Activated T-cell treated with anti-CD3 and anti-CD28 coated beads for 48 hours (primary cell): ENCODE results near the gene SCNM1.

Experiments
- DNase-seq: peaks from one replicate; pipeline ENCODE4 v3.0.0-alpha.2; 2020; ENCODE audit warnings: low read depth

The SCNM1 gene

GRCh38 chr1:151165738-151166504 is at the start of gene SCNM1, which contains the start of gene LYSMD1:
SCNM1 (plus strand) TSS chr1:151166144; CDS start chr1:151166153, 9 bp downstream.
LYSMD1 (minus strand) TSS chr1:151165902; CDS start chr1:151165258, 644 bp downstream.
- peak; percentile 94 for DNase-seq

- no peak for DNase-seq
Measured at GRCh38 chr1:151124763-151125403, 41.1 kb upstream of the SCNM1 start.

- no peak for DNase-seq
Measured at GRCh38 chr1:151128800-151129199, 37.1 kb upstream of the SCNM1 start.

GRCh38 chr1:151130987-151131586 is 34.9 kb upstream of the SCNM1 start:
- DNase-seq, result peak; percentile 80

- no peak for DNase-seq
Measured at GRCh38 chr1:151131701-151132334, 34.1 kb upstream of the SCNM1 start.

GRCh38 chr1:151132335-151133017 is 33.5 kb upstream of the SCNM1 start:
- no peak for DNase-seq

GRCh38 chr1:151133018-151133806 is 32.7 kb upstream of the SCNM1 start:
- no peak for DNase-seq

- DNase-seq, result no peak
Measured at GRCh38 chr1:151134396-151134795, 31.5 kb upstream of the SCNM1 start.

GRCh38 chr1:151134991-151135390 is 31.0 kb upstream of the SCNM1 start:
- no peak for DNase-seq

- DNase-seq, result no peak
Measured at GRCh38 chr1:151135433-151136385, 30.2 kb upstream of the SCNM1 start.

GRCh38 chr1:151137789-151138188 is 28.2 kb upstream of the SCNM1 start:
- DNase-seq, result no peak

- no peak for DNase-seq
Measured at GRCh38 chr1:151142411-151143056, 23.4 kb upstream of the SCNM1 start.

GRCh38 chr1:151143057-151143435 is 22.9 kb upstream of the SCNM1 start:
- no peak for DNase-seq

- no peak for DNase-seq
Measured at GRCh38 chr1:151143986-151144385, 22.0 kb upstream of the SCNM1 start.

- DNase-seq, result no peak
Measured at GRCh38 chr1:151144474-151145303, 21.3 kb upstream of the SCNM1 start.

GRCh38 chr1:151145304-151146071 is 20.5 kb upstream of the SCNM1 start:
- no peak for DNase-seq

- DNase-seq, result no peak
Measured at GRCh38 chr1:151146072-151146411, 19.9 kb upstream of the SCNM1 start.
